WTC11 (cell line): ENCODE data around the gene ZNF322. TPM values are rescaled to one million over a fixed set of nuclear protein-coding genes. Genes with fewer than 3 reads are reported as not detected.

ENCODE experiments used
- ATAC-seq: fragments of 200-7000 bp; cut with Tn5 transposase; 2 replicates; pipeline ENCODE4 v1.10.0; 2021; ENCODE audit warnings: mild to moderate bottlenecking, moderate library complexity
- Bru-seq: library from RNA; stranded (reverse); fragments of 400-500 nt; gene quantifications from one replicate; lab custom pipeline; 2021; lab: Mats Ljungman, UMichigan
- CTCF ChIA-PET: fragments of 300-600 bp; sonication (Branson Sonifier 250); formaldehyde crosslinking; loops from one replicate; lab custom pipeline; 2021; ENCODE audit warnings: antibody characterized with exemption; lab: Charles Lee
- POLR2A ChIA-PET: fragments of 350-600 bp; sonication (Branson Sonifier 250); formaldehyde crosslinking; loops from one replicate; lab custom pipeline; 2021; ENCODE audit warnings: antibody characterized with exemption; lab: Charles Lee
- DNase-seq: peaks from one replicate; pipeline ENCODE4 v3.0.0; 2021; ENCODE audit warnings: low spot score
- H3K27ac Mint-ChIP-seq: 2 replicates; pipeline ENCODE4 v1.8.0; 2021; ENCODE audit warnings: mixed read lengths
- H3K27me3 Mint-ChIP-seq: 2 replicates; pipeline ENCODE4 v1.8.0; 2021; ENCODE audit warnings: low read depth, mild to moderate bottlenecking, moderate library complexity, mixed read lengths
- H3K36me3 Mint-ChIP-seq: 2 replicates; pipeline ENCODE4 v1.8.0; 2021; ENCODE audit warnings: mixed read lengths
- H3K4me1 Mint-ChIP-seq: 2 replicates; pipeline ENCODE4 v1.8.0; 2022; ENCODE audit warnings: mixed read lengths
- H3K4me3 Mint-ChIP-seq: 2 replicates; pipeline ENCODE4 v1.8.0; 2021; ENCODE audit warnings: mild to moderate bottlenecking, moderate library complexity, mixed read lengths
- H3K9me3 Mint-ChIP-seq: 2 replicates; pipeline ENCODE4 v1.8.0; 2021; ENCODE audit warnings: mixed read lengths
- CDX4 ChIP-seq: fragments of 250-450 bp; sonication (Bioruptor Pico); IDR thresholded peaks from 2 replicates; pipeline ENCODE4 v1.9.0; 2021; ENCODE audit warnings: moderate library complexity, mild to moderate bottlenecking, inconsistent platforms, borderline replicate concordance
- ETV6 ChIP-seq: sonication (generic); formaldehyde crosslinking; IDR thresholded peaks from 2 replicates; pipeline ENCODE4 v1.8.1; 2022; ENCODE audit warnings: mild to moderate bottlenecking, missing genetic modification reagents
- FOXJ3 ChIP-seq: sonication (generic); formaldehyde crosslinking; IDR thresholded peaks from 2 replicates; pipeline ENCODE4 v1.9.0; 2021; ENCODE audit warnings: missing genetic modification reagents, mild to moderate bottlenecking, borderline replicate concordance
- GABPB1 ChIP-seq: sonication (generic); formaldehyde crosslinking; IDR thresholded peaks from 2 replicates; pipeline ENCODE4 v1.8.1; 2023; ENCODE audit warnings: mild to moderate bottlenecking, missing genetic modification reagents
- HMGA2 ChIP-seq: fragments of 250-450 bp; sonication (Bioruptor Pico); IDR thresholded peaks from 2 replicates; pipeline ENCODE4 v1.4.0; 2021; ENCODE audit warnings: mild to moderate bottlenecking, moderate library complexity
- IRF1 ChIP-seq: sonication (generic); formaldehyde crosslinking; IDR thresholded peaks from 2 replicates; pipeline ENCODE4 v1.8.0; 2023; ENCODE audit warnings: missing genetic modification reagents
- JUN ChIP-seq: sonication (generic); formaldehyde crosslinking; IDR thresholded peaks from 2 replicates; pipeline ENCODE4 v1.8.0; 2023; ENCODE audit warnings: mild to moderate bottlenecking, missing genetic modification reagents
- MAX ChIP-seq: sonication (generic); formaldehyde crosslinking; IDR thresholded peaks from 2 replicates; pipeline ENCODE4 v1.8.0; 2022; ENCODE audit warnings: mild to moderate bottlenecking, missing genetic modification reagents
- MLX ChIP-seq: sonication (generic); formaldehyde crosslinking; IDR thresholded peaks from 2 replicates; pipeline ENCODE4 v1.8.1; 2023; ENCODE audit warnings: mild to moderate bottlenecking, missing genetic modification reagents, moderate library complexity
- NFE2L1 ChIP-seq: sonication (generic); formaldehyde crosslinking; IDR thresholded peaks from 2 replicates; pipeline ENCODE4 v1.8.1; 2023; ENCODE audit warnings: missing genetic modification reagents
- NFYB ChIP-seq: sonication (generic); formaldehyde crosslinking; conservative IDR thresholded peaks from 2 replicates; pipeline ENCODE4 v1.8.0; 2022; ENCODE audit warnings: low read depth, missing genetic modification reagents
- RORB ChIP-seq: fragments of 250-450 bp; sonication (Bioruptor Pico); IDR thresholded peaks from 2 replicates; pipeline ENCODE4 v1.9.0; 2021; ENCODE audit warnings: mild to moderate bottlenecking
- SP1 ChIP-seq: sonication (generic); formaldehyde crosslinking; conservative IDR thresholded peaks from 2 replicates; pipeline ENCODE4 v1.8.1; 2022; ENCODE audit warnings: missing genetic modification reagents
- TCF7 ChIP-seq: sonication (generic); formaldehyde crosslinking; IDR thresholded peaks from 2 replicates; pipeline ENCODE4 v1.8.0; 2022; ENCODE audit warnings: mild to moderate bottlenecking, low read depth, missing genetic modification reagents, moderate library complexity
- TP53 ChIP-seq: sonication (generic); formaldehyde crosslinking; IDR thresholded peaks from 2 replicates; pipeline ENCODE4 v1.8.1; 2023; ENCODE audit warnings: mild to moderate bottlenecking, missing genetic modification reagents
- USF1 ChIP-seq: sonication (generic); formaldehyde crosslinking; IDR thresholded peaks from 2 replicates; pipeline ENCODE4 v1.8.0; 2022; ENCODE audit warnings: mild to moderate bottlenecking, missing genetic modification reagents
- USF2 ChIP-seq: sonication (generic); formaldehyde crosslinking; IDR thresholded peaks from 2 replicates; pipeline ENCODE4 v1.8.1; 2023; ENCODE audit warnings: mild to moderate bottlenecking, missing genetic modification reagents, moderate library complexity
- ZNF121 ChIP-seq: sonication (generic); formaldehyde crosslinking; IDR thresholded peaks from 2 replicates; pipeline ENCODE4 v1.8.0; 2023; ENCODE audit warnings: missing genetic modification reagents
- ZNF232 ChIP-seq: sonication (generic); formaldehyde crosslinking; IDR thresholded peaks from 2 replicates; pipeline ENCODE4 v1.8.0; 2022; ENCODE audit warnings: mild to moderate bottlenecking, missing genetic modification reagents
- long read RNA-seq, 3 experiments: library from RNA in 1 of 3; library from capped mRNA in 1 of 3; library from polyadenylated mRNA in 1 of 3; unstranded in 2 of 3; stranded (forward) in 1 of 3; transcript quantifications; one replicate each; pipeline ENCODE4 v2.0.0, GENCODE V29; 2021
- total RNA-seq: library from RNA; stranded (reverse); gene quantifications from 3 replicates; pipeline ENCODE4 v1.2.3, GENCODE V29; 2021
- TF ChIP-seq, protein P1 (sequence below): sonication (generic); formaldehyde crosslinking; IDR thresholded peaks from 2 replicates; pipeline ENCODE4 v1.8.1; 2022; ENCODE audit warnings: missing genetic modification reagents, borderline replicate concordance
- TF ChIP-seq, protein P2 (sequence below): sonication (generic); formaldehyde crosslinking; IDR thresholded peaks from 2 replicates; pipeline ENCODE4 v1.8.1; 2022; ENCODE audit warnings: low read depth, mild to moderate bottlenecking, moderate library complexity, missing genetic modification reagents, borderline replicate concordance
- TF ChIP-seq, protein P3 (sequence below): sonication (generic); formaldehyde crosslinking; IDR thresholded peaks from 2 replicates; pipeline ENCODE4 v1.8.1; 2023; ENCODE audit warnings: mild to moderate bottlenecking, missing genetic modification reagents, borderline replicate concordance

The ZNF322 gene, protein sequence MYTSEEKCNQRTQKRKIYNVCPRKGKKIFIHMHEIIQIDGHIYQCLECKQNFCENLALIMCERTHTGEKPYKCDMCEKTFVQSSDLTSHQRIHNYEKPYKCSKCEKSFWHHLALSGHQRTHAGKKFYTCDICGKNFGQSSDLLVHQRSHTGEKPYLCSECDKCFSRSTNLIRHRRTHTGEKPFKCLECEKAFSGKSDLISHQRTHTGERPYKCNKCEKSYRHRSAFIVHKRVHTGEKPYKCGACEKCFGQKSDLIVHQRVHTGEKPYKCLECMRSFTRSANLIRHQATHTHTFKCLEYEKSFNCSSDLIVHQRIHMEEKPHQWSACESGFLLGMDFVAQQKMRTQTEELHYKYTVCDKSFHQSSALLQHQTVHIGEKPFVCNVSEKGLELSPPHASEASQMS
- total RNA-seq (42.9 to 50.8 TPM (median 47.3 TPM) in 3 replicates), Bru-seq, nascent RNA (percentile 87 among the genes with signal in this experiment)
- long read RNA-seq, experiment 1, full-length matches to known transcripts = 76 of 92 reads
- long read RNA-seq, experiment 1, partial matches to known transcripts = 1 of 92 reads
- long read RNA-seq, experiment 1, other reads (novel, unspliced or antisense) = 15 of 92 reads
- long read RNA-seq, experiment 2, full-length matches to known transcripts = 13 of 24 reads
- long read RNA-seq, experiment 2, partial matches to known transcripts = 0 of 24 reads
- long read RNA-seq, experiment 2, other reads (novel, unspliced or antisense) = 11 of 24 reads
- long read RNA-seq, experiment 3, full-length matches to known transcripts = 4 of 4 reads
- long read RNA-seq, experiment 3, partial matches to known transcripts = 0 of 4 reads
- long read RNA-seq, experiment 3, other reads (novel, unspliced or antisense) = 0 of 4 reads

- Mint-ChIP-seq H3K9me3 (no peaks in the 10 kb centered on the region), H3K4me1 (peaks cover 10% of the 10 kb centered on the region), H3K27ac (peak within 1 kb of the TSS; percentile 7; the same call in 1 of the 2 replicates), H3K4me3 (peak within 1 kb of the TSS; percentile 94), H3K36me3 (peaks cover 18% of the 10 kb centered on the region), H3K27me3 (peaks cover 36% of the 10 kb centered on the region)
- DNase-seq (peak; percentile 98), ATAC-seq (peak; percentile 99)
- ChIA-PET CTCF (interaction anchor here (0.5 to 0.6 kb wide), 2 partner anchors 91 to 625 kb away, joined by 3 read pairs; no protein-coding TSS in a partner anchor), POLR2A (interaction anchor here (0.8 kb wide), 1 partner anchor 38 kb away, joined by 3 read pairs; no protein-coding TSS in a partner anchor)
- no peak for TF ChIP-seq FOXJ3 (CRISPR knock-in tag)
- TF ChIP-seq, protein P1, sequence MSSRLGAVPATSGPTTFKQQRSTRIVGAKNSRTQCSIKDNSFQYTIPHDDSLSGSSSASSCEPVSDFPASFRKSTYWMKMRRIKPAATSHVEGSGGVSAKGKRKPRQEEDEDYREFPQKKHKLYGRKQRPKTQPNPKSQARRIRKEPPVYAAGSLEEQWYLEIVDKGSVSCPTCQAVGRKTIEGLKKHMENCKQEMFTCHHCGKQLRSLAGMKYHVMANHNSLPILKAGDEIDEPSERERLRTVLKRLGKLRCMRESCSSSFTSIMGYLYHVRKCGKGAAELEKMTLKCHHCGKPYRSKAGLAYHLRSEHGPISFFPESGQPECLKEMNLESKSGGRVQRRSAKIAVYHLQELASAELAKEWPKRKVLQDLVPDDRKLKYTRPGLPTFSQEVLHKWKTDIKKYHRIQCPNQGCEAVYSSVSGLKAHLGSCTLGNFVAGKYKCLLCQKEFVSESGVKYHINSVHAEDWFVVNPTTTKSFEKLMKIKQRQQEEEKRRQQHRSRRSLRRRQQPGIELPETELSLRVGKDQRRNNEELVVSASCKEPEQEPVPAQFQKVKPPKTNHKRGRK = no peak
- TF ChIP-seq MAX = peak; percentile 40; the same call in 1 of the 2 replicates
- no peak for TF ChIP-seq RORB (CRISPR knock-in tag)
- no peak for TF ChIP-seq MLX (CRISPR knock-in tag)
- TF ChIP-seq JUN (CRISPR knock-in tag) = no peak
- TF ChIP-seq SP1 (CRISPR knock-in tag) = peak; percentile 86
- no peak for TF ChIP-seq HMGA2 (CRISPR knock-in tag)
- TF ChIP-seq ZNF232 (CRISPR knock-in tag) = peak; percentile 35; the same call in 1 of the 2 replicates
- no peak for TF ChIP-seq NFE2L1 (CRISPR knock-in tag)
- TF ChIP-seq TCF7 (CRISPR knock-in tag) = no peak
- TF ChIP-seq CDX4 = no peak
- 0 out of 2 replicates have a peak, but pooled peaks have one; percentile 25 for TF ChIP-seq ETV6 (CRISPR knock-in tag)
- TF ChIP-seq GABPB1 (CRISPR knock-in tag) = peak; percentile 58
- TF ChIP-seq, protein P2, sequence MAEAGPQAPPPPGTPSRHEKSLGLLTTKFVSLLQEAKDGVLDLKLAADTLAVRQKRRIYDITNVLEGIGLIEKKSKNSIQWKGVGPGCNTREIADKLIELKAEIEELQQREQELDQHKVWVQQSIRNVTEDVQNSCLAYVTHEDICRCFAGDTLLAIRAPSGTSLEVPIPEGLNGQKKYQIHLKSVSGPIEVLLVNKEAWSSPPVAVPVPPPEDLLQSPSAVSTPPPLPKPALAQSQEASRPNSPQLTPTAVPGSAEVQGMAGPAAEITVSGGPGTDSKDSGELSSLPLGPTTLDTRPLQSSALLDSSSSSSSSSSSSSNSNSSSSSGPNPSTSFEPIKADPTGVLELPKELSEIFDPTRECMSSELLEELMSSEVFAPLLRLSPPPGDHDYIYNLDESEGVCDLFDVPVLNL = no peak
- peak; percentile 89 for TF ChIP-seq USF1 (CRISPR knock-in tag)
- no peak for TF ChIP-seq IRF1 (CRISPR knock-in tag)
- TF ChIP-seq USF2 (CRISPR knock-in tag) = peak; percentile 92
- TF ChIP-seq NFYB (CRISPR knock-in tag) = peak; percentile 34
- no peak for TF ChIP-seq ZNF121 (CRISPR knock-in tag)
- no peak for TF ChIP-seq TP53 (CRISPR knock-in tag)
- TF ChIP-seq, protein P3, sequence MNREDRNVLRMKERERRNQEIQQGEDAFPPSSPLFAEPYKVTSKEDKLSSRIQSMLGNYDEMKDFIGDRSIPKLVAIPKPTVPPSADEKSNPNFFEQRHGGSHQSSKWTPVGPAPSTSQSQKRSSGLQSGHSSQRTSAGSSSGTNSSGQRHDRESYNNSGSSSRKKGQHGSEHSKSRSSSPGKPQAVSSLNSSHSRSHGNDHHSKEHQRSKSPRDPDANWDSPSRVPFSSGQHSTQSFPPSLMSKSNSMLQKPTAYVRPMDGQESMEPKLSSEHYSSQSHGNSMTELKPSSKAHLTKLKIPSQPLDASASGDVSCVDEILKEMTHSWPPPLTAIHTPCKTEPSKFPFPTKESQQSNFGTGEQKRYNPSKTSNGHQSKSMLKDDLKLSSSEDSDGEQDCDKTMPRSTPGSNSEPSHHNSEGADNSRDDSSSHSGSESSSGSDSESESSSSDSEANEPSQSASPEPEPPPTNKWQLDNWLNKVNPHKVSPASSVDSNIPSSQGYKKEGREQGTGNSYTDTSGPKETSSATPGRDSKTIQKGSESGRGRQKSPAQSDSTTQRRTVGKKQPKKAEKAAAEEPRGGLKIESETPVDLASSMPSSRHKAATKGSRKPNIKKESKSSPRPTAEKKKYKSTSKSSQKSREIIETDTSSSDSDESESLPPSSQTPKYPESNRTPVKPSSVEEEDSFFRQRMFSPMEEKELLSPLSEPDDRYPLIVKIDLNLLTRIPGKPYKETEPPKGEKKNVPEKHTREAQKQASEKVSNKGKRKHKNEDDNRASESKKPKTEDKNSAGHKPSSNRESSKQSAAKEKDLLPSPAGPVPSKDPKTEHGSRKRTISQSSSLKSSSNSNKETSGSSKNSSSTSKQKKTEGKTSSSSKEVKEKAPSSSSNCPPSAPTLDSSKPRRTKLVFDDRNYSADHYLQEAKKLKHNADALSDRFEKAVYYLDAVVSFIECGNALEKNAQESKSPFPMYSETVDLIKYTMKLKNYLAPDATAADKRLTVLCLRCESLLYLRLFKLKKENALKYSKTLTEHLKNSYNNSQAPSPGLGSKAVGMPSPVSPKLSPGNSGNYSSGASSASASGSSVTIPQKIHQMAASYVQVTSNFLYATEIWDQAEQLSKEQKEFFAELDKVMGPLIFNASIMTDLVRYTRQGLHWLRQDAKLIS (CRISPR knock-in tag) = no peak
Observed at GRCh38 chr6:26659042-26659999, at the start of gene ZNF322. Gene ZNF322, minus strand, starts transcription at chr6:26659746. Its CDS starts 21,193 bp downstream, at chr6:26638553.
